ENCODE results near the gene PDE6B.
"Not testable (repeated sequence)": the region's sequence is repeated elsewhere in the genome, so short reads cannot be mapped to it uniquely, and the experiment has no call there.

PDE6B gene

DNA sequence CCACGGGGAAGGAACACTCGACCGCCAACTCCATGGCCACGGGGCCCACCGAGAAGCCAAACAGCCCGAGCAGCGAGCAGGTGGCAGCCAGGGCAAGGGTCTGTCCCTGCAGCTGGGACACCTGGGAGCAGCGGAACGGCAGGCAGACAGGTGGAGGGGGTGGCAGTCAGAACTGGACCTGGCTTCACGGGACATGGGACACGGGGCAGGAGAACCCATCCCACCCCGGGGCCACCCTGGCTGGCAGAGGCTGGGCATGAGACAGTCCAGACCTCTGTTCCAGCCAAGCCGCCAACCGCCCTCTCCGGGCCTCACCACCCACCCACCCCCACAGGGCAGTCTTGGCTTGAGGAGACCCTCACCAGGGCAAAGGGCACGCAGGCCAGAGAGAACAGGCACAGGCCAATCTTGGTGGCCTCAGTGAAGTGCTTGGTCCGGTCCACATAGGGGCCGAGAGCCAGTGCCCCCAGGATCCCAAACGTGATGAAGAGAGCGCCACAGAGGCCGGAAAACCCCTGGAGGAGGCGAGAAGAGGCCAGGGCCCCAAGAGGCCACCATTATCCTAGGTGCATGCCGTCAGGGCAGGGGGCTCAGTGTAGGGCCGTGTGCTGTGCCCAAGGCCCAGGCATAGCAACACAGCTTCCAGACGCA is 58.0 kb downstream of the PDE6B start:
- no peak for DNase-seq (ENCODE audit: low read depth)

GRCh38 chr4:683982-684622 is 58.7 kb downstream of the PDE6B start:
- DNase-seq (ENCODE audit: low read depth): no peak

GRCh38 chr4:684623-685327 is 59.4 kb downstream of the PDE6B start:
- no peak for DNase-seq (ENCODE audit: low read depth)

DNA sequence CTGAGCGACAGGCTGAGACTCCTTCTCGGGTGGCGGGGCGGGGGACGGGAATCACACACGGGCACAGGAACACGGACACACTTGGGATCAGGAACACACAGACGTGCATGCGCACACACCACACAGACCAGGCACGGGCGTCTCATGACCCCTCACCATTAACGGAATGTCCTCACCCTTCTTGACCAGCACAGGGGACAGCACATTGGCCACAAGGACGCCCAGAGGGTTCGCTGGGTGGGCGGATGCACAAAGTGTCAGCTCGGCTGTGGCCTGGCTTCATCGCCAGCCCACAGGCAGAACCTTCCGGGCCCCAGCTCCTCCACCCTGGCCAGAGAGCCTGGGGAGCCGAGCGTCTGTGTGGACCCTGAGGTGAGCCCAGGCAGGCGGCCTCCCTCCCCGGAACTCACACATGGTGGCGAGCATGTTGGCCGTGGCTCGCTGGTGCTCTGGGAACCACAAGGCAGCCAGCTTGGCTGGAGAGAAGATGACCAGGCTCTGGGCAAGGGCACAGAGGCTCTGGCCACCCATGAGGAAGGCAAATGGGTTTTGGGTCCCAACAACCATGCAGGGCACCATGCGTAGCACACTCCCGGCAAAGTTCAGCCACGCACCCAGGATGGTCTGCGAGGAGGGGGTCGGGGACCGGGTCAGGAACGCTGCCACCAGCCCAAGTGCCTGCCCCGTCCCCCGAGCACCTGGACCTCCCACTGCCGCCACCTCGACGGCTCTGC is 60.5 kb downstream of the PDE6B start:
- no peak for DNase-seq (ENCODE audit: low read depth)

GRCh38 chr4:686413-687040 is 61.2 kb downstream of the PDE6B start:
- no peak for DNase-seq (ENCODE audit: low read depth)

GRCh38 chr4:687048-687970 is 61.9 kb downstream of the PDE6B start:
- DNase-seq (ENCODE audit: low read depth): no peak

DNA sequence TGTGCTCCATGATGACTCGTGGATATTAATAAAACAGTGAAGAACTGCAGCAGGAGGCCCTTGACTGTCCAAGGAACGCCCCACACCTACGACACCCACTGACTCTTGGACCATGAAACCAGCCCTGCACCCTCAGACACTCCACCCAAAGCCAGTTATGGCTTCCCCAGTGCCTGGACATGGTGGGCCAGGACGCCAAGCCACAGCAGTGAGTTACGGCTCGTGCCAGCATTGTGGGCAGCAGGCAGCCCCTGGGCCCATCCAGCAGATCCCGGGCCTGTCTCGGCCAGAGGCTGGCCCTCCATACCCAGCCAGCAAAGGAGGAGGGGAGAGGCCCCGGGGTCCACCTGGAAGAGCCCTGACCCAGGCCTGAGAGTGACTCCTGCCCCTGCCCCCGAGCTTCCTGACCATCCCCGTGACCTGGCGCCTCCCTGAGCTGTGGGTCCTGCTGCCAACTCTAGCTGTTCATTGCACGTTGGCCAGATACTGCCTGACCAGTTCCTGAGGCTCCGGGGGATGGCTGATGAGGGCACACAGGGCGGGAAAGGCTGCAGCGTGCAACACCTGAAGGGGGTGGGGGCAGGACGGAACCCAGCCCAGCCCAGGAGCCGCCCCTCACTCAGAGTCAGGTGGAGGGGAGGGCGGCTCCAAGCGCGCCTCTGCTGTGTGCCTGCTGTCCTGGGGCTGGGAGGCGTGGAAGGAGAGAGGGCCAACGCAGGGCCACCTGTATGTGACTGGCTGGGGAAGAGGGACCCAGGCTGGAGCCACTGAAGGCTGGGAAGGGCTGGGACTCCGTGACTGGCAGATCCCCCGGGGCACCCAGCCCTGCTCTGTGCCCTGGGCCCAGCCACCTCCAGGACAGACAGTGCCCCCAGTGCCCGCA is 62.8 kb downstream of the PDE6B start:
- no peak for DNase-seq (ENCODE audit: low read depth)

GRCh38 chr4:688854-689681 is 63.7 kb downstream of the PDE6B start, which contains the start of gene SLC49A3:
Gene SLC49A3 (minus strand): TSS chr4:689151. CDS start chr4:689127, 24 bp downstream.
- DNase-seq (ENCODE audit: low read depth): no peak

DNA sequence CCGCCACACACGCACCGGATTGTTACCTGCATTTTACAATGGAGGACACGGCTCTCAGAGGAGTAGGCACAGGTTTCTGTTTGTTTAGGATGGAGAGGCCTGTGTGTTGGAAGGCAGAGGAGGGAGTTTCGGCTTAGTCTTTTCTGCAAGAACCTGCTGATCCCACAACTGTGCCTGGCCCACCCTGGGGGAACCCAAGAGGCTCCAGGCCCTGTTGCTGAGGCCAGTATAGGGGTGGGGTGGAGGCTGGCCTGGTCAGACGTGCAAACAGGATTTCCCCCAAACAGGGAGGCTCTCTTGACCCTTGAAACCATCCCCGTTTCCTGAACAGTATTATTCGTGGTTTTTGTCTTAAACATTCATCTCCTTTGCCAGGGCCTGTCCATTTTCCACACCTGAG is 64.3 kb downstream of the PDE6B start:
- no peak for DNase-seq (ENCODE audit: low read depth)

DNA sequence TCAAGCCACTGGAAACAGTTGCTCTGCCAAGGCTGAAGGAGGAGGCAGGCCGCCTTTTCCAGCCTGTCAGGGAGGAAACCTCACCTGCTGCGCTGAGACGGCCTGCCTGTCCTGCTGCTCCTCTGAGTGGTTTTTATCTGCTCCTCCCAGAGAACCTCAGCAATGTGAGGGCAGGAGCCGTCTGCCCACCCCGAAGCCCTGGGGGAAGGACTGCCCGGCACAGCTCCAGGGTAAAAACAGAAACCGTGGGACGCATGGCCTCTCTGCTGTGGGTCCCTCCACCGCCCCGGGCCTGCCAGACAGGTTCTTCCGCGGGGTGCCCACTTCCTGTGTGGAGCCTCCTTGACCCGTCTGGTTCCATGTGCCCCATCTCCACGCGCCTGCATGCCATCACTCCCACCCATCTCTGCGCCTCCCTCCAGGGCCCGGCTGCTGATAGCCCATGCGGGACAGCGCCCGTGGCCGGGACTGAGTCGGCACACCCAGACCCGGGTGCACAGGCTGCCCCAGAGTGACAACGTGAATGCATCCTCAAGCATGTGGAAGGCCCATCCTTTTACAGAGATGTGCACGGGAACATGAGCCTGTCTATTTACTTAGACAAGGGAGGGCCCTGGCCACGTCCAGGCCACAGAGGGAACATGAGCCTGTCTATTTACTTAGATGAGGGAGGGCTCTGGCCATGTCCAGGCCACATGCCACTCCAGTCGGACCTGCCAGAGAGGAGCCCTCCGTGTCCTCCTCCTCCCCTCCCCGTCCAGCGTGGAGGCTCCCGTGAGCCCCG is 67.6 kb downstream of the PDE6B start:
- DNase-seq (ENCODE audit: low read depth): no peak

- not testable (repeated sequence) for DNase-seq (ENCODE audit: low read depth)
These were observed 69.1 kb downstream of the PDE6B start for GRCh38 chr4:694341-694940.

DNA sequence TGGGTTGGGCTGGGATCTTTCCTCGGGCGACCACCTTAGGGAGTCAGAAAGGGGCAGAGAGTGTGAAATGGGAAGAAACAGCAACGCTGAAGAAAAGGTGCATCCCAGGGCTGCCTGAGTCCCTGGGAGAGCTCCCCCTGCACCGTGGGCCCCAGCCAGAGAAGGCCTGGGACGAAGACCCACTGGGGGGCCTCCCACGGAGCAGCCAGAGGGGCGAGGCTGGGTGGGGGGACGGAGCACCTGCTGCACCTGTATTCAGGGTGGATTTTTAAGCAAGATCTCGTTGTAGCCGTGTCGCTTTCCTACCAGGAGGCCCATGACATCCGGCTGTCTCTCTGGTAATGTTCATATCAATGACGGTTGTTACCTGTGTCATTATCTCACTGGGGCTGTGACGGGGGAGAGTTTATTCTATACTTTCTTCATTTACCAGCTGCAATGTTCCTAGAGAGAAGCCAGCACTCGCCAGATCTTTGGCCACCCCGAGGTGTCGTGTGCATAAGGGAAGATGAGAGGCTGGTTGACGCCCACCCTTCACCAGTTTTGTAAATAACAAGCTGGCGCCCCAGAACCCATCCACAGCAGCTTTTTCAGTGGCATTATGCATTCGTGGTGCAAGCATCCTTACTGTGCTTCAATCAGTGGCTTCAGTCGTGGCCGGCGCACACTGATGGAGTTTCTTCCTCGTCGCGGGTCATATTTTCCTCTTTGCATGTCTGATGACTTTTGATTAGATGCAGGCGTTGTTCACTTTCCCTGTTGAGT is 74.6 kb downstream of the PDE6B start:
- DNase-seq (ENCODE audit: low read depth): no peak

DNA sequence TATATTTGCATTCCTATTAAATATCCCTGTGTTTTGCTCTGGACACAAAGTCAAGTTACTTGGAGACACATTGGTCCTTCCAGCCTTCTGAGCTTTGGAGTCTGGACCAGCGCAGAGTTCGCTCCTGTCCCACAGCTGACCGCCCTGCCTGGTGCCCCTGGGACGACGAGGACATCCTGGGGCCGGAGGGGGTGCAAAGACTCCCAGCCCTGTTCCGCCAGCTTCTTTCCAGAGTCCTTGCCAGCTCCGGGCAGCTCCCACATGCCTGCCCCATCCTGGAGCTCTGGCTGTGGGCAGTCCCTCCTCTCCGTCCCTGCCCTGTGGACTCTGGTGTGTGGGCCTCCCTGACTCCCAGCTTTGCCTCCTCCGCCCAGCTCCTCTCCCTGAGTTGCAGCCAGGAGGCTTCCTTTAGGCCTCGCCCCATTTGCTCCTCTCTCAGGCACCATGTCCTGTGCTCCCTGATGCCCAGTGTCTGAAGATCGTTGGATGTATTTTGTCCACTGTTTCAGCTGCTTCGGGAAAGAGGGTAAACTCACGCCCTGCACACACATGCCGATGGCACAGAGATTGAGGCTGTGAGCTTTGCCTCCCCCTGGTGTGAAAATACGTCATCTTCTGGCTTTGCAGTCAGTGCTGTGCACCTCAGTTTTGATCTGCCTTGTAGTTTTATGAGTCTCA is 75.4 kb downstream of the PDE6B start:
- DNase-seq (ENCODE audit: low read depth): no peak

DNA sequence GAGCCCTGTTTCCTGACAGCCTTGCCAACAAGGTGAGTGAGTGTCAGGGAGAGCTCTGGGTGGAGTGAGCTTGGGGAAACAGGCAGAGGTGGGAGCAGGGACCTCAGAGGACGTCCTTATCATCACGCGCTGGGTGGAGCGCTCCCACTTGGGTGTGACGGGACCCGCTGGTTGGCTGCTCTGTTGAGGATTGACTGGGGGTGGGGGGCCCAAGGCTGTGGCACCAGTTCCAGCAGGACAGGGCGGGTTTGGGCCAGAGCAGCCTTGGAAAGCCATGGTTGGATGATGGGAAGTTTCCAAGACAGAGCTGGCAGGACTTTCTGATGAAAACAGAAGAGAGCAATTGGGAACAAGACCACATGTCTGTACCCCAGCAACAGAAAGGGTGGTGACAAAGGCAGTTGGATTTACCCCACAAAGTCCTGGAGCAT is 77.3 kb downstream of the PDE6B start:
- DNase-seq (ENCODE audit: low read depth): no peak

- DNase-seq (ENCODE audit: low read depth): no peak
These were observed 78.2 kb downstream of the PDE6B start for GRCh38 chr4:703336-704197.
